Mammary epithelial cell (primary cell): ENCODE measurements around the gene IRF4.

Experiments
- CTCF ChIP-seq, 2 donors: IDR thresholded peaks in 1 of 2; conservative IDR thresholded peaks in 1 of 2; 2 replicates each; pipeline ENCODE4 v1.5.1; 2011 to 2012; ENCODE audit warnings: inconsistent platforms in 2 of 2, low read length in 2 of 2, mild to moderate bottlenecking in 2 of 2, control low read depth in 1 of 2, low read depth in 1 of 2; ENCODE audit not compliant: insufficient read depth in 1 of 2; ENCODE audit errors: extremely low read depth in 1 of 2
- EZH2 ChIP-seq: IDR thresholded peaks from 2 replicates; pipeline ENCODE4 v1.6.1; 2012; ENCODE audit warnings: low read length, inconsistent platforms, borderline replicate concordance

GRCh38 chr6:411402-412145, 20.0 kb downstream of the IRF4 start:
- TF ChIP-seq EZH2 (no peak), CTCF (conservative IDR thresholded peaks at IDR 0.05 in 1 of 2, IDR thresholded peaks at IDR 0.05 in 1 of 2; ENCODE audit: extremely low read depth in 1 of 2, insufficient read depth in 1 of 2, low read depth in 1 of 2, low read length in 2 of 2) (no peak)
